HG02623 (cell line): ENCODE data around the gene ESRP2.
A peak's percentile ranks its signal among the peaks of the same experiment; 100 is the strongest.

Source experiments
- ATAC-seq: cut with Tn5 transposase; IDR thresholded peaks from one replicate; pipeline ENCODE4 v1.9.1; 2021; ENCODE audit warnings: moderate library complexity; ENCODE audit not compliant: unreplicated experiment

The ESRP2 gene

GRCh38 chr16:68242926-68243858 is 7.3 kb upstream of the ESRP2 start:
- no peak for ATAC-seq

GRCh38 chr16:68242085-68242484 is 6.2 kb upstream of the ESRP2 start:
- no peak for ATAC-seq

- ATAC-seq = no peak
Measured at GRCh38 chr16:68238029-68238345, 2.1 kb upstream of the ESRP2 start.

- peak; percentile 77 for ATAC-seq
Measured at GRCh38 chr16:68237243-68238028, 1.5 kb upstream of the ESRP2 start.

GRCh38 chr16:68236826-68237242 is 907 bp upstream of the ESRP2 start:
- no peak for ATAC-seq

- no peak for ATAC-seq
Measured at GRCh38 chr16:68236137-68236825, 354 bp upstream of the ESRP2 start.

- no peak for ATAC-seq
Measured at GRCh38 chr16:68235108-68235886, 630 bp downstream of the ESRP2 start.

- no peak for ATAC-seq
Measured at GRCh38 chr16:68234188-68235107, 1.5 kb downstream of the ESRP2 start.

- no peak for ATAC-seq
Measured at GRCh38 chr16:68233835-68234187, 2.1 kb downstream of the ESRP2 start.

GRCh38 chr16:68233085-68233834 is 2.7 kb downstream of the ESRP2 start:
- ATAC-seq = no peak

GRCh38 chr16:68232335-68232734 is 3.6 kb downstream of the ESRP2 start:
- no peak for ATAC-seq

GRCh38 chr16:68231384-68232136 is 4.4 kb downstream of the ESRP2 start:
- no peak for ATAC-seq

GRCh38 chr16:68230956-68231355 is 5.0 kb downstream of the ESRP2 start:
- no peak for ATAC-seq

- no peak for ATAC-seq
Measured at GRCh38 chr16:68230176-68230571, 5.8 kb downstream of the ESRP2 start.

GRCh38 chr16:68229431-68230175 is 6.3 kb downstream of the ESRP2 start:
- ATAC-seq = no peak

- no peak for ATAC-seq
Measured at GRCh38 chr16:68228652-68229051, 7.3 kb downstream of the ESRP2 start.

- no peak for ATAC-seq
Measured at GRCh38 chr16:68227850-68228553, 7.9 kb downstream of the ESRP2 start.
